Measurements from ENCODE around the gene TMED10. TPM values are rescaled to one million over a fixed set of nuclear protein-coding genes. Genes with fewer than 3 reads are reported as not detected.

Gene TMED10
- polyA plus RNA-seq, 1 donor from 2014 or later: 146 TPM

GRCh38 chr14:75098682-75099081, 77.7 kb downstream of the TMED10 start:
- no peaks in the 10 kb centered on the region for H3F3A ChIP-seq (ENCODE audit: insufficient read depth, low read length, poor library complexity, severe bottlenecking)
- H3K4me2 ChIP-seq (ENCODE audit: low read length): no peak overlapping the region
- no peak overlapping the region for H2AFZ ChIP-seq (ENCODE audit: low read depth, low read length)
- H3K27me3 ChIP-seq (ENCODE audit: insufficient read depth, low read depth, low read length): no peaks in the 10 kb centered on the region
- no peak overlapping the region for H3K9ac ChIP-seq (ENCODE audit: low read length)
- no peaks in the 10 kb centered on the region for H3K79me2 ChIP-seq (replicated peaks; ENCODE audit: insufficient read depth, low read length)
- no peaks in the 10 kb centered on the region for H3K9me3 ChIP-seq (ENCODE audit: low read length)
- H3K36me3 ChIP-seq (ENCODE audit: insufficient read depth, low read length): no peaks in the 10 kb centered on the region
- no peak overlapping the region for H3K4me3 ChIP-seq (ENCODE audit: low read length)
- no peaks in the 10 kb centered on the region for H3K9me2 ChIP-seq (ENCODE audit: insufficient read depth, low read length)
- H4K20me1 ChIP-seq (ENCODE audit: insufficient read depth): no peaks in the 10 kb centered on the region
- no peak overlapping the region for H3K27ac ChIP-seq (ENCODE audit: low read length)
- TF ChIP-seq MXI1 (conservative IDR thresholded peaks at IDR 0.05; ENCODE audit: poor library complexity, severe bottlenecking) (no peak), TAF1 (IDR thresholded peaks at IDR 0.05; ENCODE audit: low read depth) (no peak), EZH2 (IDR thresholded peaks at IDR 0.05; ENCODE audit: borderline replicate concordance, insufficient read depth, low read length, poor library complexity, severe bottlenecking) (no peak), EP300 (conservative IDR thresholded peaks at IDR 0.05; ENCODE audit: poor library complexity, severe bottlenecking) (no peak), SMC3 (conservative IDR thresholded peaks at IDR 0.05; ENCODE audit: poor library complexity) (no peak), RAD21 (conservative IDR thresholded peaks at IDR 0.05) (no peak), POLR2AphosphoS5 (IDR thresholded peaks at IDR 0.05) (no peak)
- TF ChIP-seq, protein P1, sequence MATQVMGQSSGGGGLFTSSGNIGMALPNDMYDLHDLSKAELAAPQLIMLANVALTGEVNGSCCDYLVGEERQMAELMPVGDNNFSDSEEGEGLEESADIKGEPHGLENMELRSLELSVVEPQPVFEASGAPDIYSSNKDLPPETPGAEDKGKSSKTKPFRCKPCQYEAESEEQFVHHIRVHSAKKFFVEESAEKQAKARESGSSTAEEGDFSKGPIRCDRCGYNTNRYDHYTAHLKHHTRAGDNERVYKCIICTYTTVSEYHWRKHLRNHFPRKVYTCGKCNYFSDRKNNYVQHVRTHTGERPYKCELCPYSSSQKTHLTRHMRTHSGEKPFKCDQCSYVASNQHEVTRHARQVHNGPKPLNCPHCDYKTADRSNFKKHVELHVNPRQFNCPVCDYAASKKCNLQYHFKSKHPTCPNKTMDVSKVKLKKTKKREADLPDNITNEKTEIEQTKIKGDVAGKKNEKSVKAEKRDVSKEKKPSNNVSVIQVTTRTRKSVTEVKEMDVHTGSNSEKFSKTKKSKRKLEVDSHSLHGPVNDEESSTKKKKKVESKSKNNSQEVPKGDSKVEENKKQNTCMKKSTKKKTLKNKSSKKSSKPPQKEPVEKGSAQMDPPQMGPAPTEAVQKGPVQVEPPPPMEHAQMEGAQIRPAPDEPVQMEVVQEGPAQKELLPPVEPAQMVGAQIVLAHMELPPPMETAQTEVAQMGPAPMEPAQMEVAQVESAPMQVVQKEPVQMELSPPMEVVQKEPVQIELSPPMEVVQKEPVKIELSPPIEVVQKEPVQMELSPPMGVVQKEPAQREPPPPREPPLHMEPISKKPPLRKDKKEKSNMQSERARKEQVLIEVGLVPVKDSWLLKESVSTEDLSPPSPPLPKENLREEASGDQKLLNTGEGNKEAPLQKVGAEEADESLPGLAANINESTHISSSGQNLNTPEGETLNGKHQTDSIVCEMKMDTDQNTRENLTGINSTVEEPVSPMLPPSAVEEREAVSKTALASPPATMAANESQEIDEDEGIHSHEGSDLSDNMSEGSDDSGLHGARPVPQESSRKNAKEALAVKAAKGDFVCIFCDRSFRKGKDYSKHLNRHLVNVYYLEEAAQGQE (IDR thresholded peaks at IDR 0.05; ENCODE audit: borderline replicate concordance): no peak
- TF ChIP-seq, protein P2, sequence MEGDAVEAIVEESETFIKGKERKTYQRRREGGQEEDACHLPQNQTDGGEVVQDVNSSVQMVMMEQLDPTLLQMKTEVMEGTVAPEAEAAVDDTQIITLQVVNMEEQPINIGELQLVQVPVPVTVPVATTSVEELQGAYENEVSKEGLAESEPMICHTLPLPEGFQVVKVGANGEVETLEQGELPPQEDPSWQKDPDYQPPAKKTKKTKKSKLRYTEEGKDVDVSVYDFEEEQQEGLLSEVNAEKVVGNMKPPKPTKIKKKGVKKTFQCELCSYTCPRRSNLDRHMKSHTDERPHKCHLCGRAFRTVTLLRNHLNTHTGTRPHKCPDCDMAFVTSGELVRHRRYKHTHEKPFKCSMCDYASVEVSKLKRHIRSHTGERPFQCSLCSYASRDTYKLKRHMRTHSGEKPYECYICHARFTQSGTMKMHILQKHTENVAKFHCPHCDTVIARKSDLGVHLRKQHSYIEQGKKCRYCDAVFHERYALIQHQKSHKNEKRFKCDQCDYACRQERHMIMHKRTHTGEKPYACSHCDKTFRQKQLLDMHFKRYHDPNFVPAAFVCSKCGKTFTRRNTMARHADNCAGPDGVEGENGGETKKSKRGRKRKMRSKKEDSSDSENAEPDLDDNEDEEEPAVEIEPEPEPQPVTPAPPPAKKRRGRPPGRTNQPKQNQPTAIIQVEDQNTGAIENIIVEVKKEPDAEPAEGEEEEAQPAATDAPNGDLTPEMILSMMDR (IDR thresholded peaks at IDR 0.05; ENCODE audit: poor library complexity, severe bottlenecking): no peak

- H3K36me3 ChIP-seq (ENCODE audit: insufficient read depth, low read length): no peaks in the 10 kb centered on the region
Observed at GRCh38 chr14:75098212-75098611, 78.2 kb downstream of the TMED10 start.

More at GRCh38 chr14:75098212-75098611, 78.2 kb downstream of the TMED10 start:
- no peaks in the 10 kb centered on the region for H3K79me2 ChIP-seq (replicated peaks; ENCODE audit: insufficient read depth, low read length)
- no peak overlapping the region for H2AFZ ChIP-seq (ENCODE audit: low read depth, low read length)
- H3K4me3 ChIP-seq (ENCODE audit: low read length): no peak overlapping the region
- no peaks in the 10 kb centered on the region for H3K27me3 ChIP-seq (ENCODE audit: insufficient read depth, low read depth, low read length)
- no peak overlapping the region for H3K4me2 ChIP-seq (ENCODE audit: low read length)
- no peaks in the 10 kb centered on the region for H3F3A ChIP-seq (ENCODE audit: insufficient read depth, low read length, poor library complexity, severe bottlenecking)
- no peaks in the 10 kb centered on the region for H4K20me1 ChIP-seq (ENCODE audit: insufficient read depth)
- no peaks in the 10 kb centered on the region for H3K9me3 ChIP-seq (ENCODE audit: low read length)
- H3K9me2 ChIP-seq (ENCODE audit: insufficient read depth, low read length): no peaks in the 10 kb centered on the region
- no peak overlapping the region for H3K27ac ChIP-seq (ENCODE audit: low read length)
- no peak for TF ChIP-seq SMC3 (conservative IDR thresholded peaks at IDR 0.05; ENCODE audit: poor library complexity)
- no peak for TF ChIP-seq TAF1 (IDR thresholded peaks at IDR 0.05; ENCODE audit: low read depth)
- TF ChIP-seq EZH2 (IDR thresholded peaks at IDR 0.05; ENCODE audit: borderline replicate concordance, insufficient read depth, low read length, poor library complexity, severe bottlenecking): no peak
- no peak for TF ChIP-seq EP300 (conservative IDR thresholded peaks at IDR 0.05; ENCODE audit: poor library complexity, severe bottlenecking)
- TF ChIP-seq, protein P2 (IDR thresholded peaks at IDR 0.05; ENCODE audit: poor library complexity, severe bottlenecking): no peak
- TF ChIP-seq MXI1 (conservative IDR thresholded peaks at IDR 0.05; ENCODE audit: poor library complexity, severe bottlenecking): no peak
- no peak for TF ChIP-seq RAD21 (conservative IDR thresholded peaks at IDR 0.05)
- TF ChIP-seq POLR2AphosphoS5 (IDR thresholded peaks at IDR 0.05): no peak
- TF ChIP-seq, protein P1 (IDR thresholded peaks at IDR 0.05; ENCODE audit: borderline replicate concordance): no peak
- no peak overlapping the region for H3K9ac ChIP-seq (ENCODE audit: low read length)
